Cortex of kidney (tissue), 1 donor: ENCODE results near the gene DTYMK.

Experiments
- DNase-seq: peaks from one replicate; lab custom pipeline; 2025; lab: John Stamatoyannopoulos, UW

The DTYMK gene

DNA sequence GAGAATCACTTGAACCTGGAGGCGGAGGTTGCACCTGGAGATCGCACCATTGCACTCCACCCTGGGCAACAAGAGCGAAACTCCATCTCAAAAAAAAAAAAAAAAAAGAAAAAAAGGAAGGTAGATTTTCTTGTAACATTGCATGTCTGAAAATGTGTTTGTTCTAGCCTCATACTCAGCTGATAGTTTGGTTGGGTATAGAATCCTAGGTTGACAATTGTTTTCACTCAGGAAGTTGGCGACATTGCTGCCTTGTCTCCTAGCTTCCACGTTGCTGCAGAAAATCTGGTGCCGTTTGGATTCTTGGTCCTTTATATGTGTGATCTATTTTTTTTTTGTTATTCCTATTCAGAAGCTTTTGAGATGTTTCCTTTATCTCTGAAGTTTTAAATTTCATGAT is 19.9 kb upstream of the DTYMK start:
- DNase-seq = no peak

DNA sequence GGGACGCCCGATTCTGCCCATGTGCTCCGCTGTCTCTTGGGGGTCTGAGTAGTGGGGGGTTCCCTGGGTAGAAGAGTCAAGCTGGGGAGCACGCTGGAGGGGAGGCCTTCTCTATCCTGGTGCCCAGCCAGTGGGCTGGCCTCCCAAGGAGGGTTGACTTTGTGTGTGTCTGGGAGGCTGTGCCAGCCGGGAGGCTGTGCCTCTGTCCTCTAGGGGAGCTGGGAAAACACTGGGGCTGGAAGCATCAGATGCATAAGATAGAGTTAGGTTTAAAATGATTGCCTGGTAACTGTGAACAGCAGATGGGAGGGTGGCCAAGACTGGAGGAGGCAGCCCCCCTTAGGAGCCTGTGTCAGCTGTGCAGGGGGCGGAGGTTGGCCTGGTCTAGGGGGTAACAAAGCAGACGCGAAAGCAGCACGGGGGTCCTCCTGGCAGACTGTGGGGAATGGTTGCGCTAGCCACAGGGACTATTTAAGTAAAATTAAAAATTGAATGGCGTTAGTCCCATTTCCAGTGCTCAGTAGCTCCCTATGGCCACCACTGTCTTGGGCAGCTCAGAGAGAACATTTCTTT is 16.5 kb upstream of the DTYMK start:
- no peak for DNase-seq

DNA sequence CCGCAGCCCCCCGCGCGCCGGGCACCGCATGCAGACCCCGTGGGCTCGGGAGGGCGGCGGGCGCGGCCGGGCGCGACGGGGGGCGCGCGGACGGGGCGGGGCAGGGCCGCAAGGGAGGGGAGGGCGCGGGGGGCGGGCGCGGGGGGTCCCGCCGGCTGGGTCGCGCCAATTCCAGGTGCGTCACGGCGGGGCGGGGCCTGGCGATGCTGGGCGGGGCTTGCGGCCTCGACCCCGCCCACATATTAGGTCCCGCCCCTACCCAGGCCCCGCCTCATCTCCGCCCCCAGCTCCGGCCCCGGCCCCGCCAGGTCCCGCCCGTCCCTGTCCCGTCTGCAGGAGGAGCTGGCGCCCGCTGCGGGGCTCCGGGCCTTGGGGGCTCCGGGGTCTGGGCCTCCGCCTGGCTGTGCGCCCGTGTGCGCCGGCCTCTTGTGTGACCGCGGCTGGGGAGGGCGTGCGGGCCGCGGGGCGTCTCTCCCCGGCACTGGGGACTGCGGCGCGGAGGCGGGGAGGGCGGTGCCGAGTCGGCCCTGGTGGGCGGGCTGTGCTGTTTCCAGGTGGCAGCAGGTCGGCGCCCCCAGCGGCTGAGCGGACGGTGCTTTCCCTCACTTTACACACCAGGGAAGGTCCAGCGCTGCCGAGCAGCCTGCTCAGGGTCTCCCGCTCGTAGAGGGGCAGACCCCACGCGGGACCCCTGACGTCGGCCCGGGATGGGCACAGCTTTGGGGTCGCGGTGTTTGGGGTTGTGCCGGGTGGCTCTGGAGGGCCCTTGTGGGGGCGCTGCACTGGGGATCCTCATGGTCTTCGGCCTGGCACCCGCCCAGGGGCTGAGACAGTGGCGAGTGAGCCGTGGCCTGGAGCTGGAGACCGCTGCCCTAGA is 15.8 kb upstream of the DTYMK start:
- DNase-seq = no peak

DNA sequence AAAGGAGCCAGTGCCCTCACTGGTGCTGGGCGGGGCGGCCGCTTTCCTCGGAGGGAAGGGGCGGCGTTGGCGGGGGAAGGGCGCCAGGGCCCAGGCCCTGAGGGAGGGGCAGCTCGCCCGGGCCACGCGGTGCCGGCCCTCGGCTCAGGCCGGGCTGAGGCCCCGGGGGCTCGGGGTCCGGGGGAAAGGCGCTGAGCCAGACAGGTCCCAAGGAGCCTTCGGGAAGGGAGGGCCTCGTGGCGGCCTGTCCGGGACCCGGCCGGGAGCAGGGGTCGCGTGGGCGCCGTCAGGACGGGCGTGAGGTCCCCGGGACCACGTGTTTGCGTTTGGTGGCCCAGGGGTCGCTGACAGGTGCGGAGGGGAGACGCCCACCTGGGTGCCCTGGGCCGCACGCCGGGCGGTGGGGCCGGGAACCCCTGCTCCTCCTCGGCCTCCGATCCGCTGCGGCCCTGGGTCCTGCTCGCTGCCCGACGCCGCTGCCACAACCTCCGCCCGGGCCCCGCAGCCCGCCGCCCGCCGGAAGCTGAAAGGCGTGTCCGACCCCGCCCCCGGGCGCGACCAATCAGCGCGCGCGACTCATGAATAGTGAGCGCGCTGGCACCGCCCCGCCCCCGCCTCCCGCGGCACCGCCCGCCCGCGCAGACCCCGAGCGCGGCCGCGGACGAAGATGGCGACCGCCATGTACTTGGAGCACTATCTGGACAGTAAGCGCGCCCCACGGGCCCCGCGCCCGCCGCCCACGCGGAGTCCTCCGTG is 15.0 kb upstream of the DTYMK start, which contains the start of gene ING5:
Gene ING5, plus strand, starts transcription at position 641 of the 756 bp plus-strand sequence. Its CDS starts 27 bp downstream, at position 668.
- no peak for DNase-seq

DNA sequence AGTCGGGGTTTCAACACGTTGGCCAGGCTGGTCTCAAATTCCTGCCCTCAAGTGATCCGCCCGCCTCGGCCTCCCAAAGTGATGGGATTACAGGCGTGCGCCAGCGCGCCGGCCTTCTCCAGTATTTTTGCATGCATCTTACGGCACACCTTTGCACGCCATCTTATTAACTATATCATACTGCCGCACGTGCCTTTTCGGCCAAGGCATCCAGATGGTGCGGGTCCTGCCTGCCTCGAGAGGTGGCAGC is 14.5 kb upstream of the DTYMK start:
- DNase-seq = no peak

DNA sequence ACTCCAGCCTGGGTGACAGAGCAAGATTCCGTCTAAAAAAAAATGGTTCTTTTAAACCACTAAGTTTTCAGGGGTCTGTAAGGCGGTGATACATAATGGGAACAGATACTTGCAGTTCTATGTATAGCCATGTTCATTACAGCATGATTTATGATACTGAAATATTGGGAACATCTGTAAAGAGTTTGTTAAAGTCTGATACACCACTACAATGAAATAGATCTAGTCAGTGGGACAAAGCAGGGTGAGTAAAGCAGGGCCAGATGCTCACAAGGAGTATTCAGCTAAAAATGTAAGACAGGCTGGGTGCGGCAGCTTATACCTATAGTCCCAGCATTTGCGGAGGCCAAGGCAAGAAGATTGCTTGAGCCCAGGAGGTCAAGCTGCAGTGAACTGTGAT is 9.0 kb upstream of the DTYMK start:
- DNase-seq = no peak

DNA sequence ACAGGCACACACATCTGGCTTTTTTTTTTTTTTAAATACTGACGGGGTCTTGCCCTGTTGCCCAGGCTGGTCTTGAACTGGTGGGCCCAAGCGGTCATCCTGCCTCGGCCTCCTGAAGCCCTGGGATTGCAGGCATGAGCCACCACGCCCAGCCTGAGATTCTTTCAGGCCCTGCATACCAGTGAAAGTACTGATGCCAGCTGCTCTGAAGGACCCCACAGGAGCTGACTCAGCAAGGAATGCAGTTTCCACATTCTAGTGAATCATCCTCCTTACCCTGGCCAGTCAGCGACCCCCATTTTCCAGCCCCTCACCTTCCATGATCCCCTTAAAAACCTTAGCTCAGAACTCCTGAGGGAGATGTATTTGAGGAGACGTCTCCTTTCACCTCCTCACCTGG is 5.8 kb upstream of the DTYMK start:
- no peak for DNase-seq

DNA sequence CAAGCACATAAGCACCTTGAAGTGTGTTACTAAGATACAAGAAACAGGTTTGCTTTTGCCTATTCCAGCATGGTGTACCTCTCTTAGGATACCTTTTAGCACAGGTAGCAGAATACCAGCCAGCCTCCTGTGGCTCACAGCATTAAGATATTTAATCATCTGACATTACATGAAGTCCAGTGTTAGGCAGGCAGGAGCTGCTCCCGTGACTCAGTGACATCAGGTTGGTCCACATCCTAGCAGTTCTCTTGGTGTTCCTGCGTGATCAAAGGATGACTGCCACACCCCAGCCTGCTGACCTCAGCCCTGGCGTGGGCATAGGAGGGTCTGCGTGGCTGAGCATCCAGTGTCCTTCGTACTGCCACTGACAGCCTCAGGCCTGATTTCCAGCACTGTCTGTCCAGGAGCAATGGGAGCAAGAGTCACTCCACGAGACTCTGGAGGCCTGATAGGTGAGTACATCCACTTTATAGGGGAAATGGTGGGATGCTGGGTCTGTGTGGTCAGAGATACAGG is 3.6 kb upstream of the DTYMK start:
- DNase-seq = no peak

DNA sequence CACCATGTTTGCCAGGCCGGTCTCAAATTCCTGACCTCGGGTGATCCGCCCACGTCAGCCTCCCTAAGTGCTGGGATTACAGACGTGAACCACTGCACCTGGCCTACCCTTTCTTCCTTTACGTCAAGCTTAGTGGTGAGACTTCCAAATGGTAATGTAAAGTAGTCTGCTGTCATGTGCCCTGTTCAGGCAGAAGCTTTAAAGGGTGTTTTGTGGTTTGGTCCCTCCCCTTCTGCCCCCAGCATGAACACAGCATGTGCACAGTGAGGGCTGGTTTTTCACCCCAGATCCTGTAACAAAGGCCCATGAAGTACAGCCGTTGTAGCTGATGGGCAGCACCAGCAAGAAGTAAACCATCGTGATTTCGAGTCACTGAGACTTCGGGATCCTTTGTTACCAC is 2.7 kb upstream of the DTYMK start:
- no peak for DNase-seq

DNA sequence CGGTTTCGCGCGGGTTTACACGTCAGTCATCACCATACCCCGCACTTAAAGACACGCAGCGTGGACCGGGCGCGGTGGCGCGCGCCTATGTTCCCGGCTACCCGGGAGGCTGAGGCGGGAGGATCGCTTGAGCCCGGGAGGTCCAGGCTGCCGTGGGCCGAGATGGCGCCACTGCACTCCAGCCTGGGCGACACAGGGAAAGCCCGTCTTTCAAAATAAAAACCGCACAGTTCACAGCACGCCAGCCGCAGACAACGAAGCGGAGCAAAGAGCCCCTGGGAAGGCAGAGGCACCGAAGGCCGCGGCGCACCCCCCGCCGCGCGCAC is 328 bp downstream of the DTYMK start:
- DNase-seq = no peak

DNA sequence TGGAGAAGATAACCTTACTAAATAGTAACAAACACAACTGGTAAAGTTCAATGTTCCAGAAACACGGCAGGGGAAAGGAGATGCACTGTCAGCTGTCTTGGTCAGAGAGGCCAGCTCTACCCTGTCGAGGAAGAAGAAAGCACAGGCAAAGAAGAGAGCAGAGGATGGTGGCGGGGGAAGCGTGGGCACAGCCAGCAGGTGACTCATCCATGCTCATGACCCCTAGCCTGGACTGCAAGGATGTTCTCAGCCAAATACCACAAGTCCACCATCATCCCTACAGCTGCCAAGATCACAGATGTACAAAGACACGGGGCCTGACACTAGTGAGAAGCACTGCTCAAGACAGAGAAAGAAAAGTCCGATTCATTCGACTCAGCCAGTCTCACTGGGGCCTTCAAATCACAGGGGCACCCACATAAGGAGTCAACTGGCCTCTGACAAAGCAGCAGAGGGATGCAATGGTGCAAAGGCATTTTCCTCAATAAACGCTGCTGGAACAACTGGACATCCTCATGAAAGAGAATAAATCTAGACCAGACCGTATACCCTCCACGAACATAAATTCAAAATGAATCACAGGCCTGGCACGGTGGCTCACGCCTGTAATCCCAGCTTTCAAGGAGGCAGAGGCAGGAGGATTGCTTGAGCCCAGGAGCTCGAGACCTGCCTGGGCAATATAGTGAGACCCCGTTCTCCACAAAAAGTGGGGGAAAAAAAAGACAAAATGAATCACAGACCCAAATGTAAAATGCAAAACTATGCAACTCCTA is 5.6 kb downstream of the DTYMK start:
- no peak for DNase-seq

DNA sequence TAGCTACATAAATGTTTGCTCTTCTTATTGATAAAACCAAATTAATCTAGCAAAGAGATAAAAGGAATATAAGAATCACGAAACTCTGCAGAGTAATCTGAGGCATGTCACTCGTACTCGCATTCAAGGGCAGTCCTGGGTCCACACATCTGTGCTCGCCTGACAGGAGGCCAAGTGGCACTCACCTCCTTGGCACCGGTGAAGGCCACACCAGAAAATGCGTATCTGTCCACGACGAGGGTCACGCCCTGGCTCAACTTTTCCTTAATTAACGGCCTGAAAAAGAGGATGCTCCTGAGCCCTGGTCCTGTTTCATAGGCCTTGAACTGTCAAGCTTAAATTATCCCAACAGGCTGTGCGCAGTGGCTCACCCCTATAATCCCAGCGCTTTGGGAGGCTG is 6.6 kb downstream of the DTYMK start:
- no peak for DNase-seq

DNA sequence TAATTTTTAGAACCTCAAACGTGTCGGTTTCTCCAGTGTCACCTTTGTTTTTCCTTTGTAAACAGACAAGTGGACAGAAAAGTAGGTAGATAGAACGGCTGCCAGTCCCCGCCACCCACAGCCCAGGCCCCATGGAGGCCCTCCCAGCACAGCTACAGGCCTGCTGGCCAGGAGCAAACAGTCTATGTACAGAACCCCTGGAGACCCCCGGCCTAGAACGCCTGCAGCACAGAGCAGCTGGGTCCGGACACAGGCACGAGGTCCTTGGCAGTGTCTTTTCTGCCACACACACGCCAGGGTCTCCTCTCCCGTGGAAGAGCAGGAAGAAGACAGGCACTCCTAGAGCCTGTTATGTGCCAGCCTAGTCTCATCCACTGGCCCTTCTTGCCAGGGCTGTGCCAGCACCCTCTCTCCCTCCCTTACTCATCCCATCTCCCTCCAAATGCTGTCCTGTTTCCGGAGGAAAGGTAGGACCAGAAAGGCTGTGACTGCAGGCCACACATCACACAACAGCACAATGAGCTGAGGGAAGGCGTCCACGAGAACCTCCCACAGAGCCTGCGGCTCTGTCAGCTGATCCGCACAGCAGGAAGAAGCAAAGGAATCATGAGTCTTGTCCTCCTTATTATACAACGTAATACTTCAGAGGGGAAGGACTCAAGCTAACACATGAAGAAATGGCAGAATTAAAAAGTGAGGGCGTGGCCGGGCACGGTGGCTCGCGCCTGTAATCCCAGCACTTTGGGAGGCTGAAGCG is 7.7 kb downstream of the DTYMK start:
- DNase-seq = no peak

DNA sequence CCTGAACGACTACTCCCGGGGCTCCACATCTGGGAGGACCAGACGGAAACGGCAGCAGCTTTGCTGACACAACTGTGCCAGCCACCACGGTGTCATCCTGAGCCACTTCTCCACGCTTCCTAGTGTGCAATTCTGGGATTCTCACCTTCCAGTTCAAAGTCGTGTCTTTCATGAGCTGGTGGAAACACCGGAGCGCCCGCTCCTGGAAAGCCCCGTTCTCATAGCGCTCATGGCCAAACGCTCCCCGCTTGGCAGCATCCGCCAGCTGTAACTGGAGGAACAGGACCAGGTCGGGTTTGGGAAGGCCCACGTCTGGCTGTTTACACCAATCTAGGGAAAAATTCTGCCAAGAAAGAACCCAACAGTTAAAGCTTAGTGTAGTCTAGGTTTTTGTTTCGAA is 8.3 kb downstream of the DTYMK start:
- DNase-seq = no peak

DNA sequence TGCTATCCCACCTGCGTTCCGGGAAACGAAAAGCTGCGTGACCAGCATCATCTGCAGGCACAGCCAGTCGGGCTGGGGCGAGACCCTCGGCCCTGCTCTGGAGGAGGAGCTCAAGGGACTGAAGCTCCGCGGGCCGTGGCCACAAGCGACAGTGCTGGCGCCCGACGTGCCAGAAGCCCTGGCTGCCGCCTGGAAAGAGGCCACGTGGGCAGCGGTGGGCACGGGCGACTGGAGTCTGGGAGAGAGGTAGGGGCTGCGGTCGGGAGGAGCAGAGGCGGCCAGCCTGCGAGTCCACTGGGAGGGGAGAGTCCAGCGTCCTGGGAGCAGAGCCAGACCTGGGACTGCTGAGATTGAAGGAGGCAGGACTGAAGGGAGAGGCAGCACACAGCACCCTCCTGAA is 9.2 kb downstream of the DTYMK start:
- DNase-seq = no peak

DNA sequence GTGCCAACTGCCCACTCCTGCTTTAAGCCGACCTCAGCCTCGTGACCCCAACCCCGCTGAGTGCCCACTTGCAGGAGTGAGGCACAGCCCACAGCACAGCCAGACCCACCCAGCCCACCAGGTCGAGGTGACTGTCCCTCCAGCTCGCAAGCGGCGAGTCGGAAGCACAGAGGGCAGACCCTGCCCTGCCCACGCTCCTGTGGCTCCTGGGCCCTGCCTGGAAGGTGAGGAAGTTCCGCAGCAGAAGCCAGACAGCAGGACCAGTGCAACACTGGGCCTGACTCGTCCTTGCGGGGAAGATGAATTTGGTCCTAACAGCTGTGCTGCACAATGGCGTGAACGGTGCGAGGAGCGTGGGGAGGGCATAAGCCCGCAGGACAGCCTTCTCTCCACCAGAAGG is 9.9 kb downstream of the DTYMK start:
- no peak for DNase-seq

DNA sequence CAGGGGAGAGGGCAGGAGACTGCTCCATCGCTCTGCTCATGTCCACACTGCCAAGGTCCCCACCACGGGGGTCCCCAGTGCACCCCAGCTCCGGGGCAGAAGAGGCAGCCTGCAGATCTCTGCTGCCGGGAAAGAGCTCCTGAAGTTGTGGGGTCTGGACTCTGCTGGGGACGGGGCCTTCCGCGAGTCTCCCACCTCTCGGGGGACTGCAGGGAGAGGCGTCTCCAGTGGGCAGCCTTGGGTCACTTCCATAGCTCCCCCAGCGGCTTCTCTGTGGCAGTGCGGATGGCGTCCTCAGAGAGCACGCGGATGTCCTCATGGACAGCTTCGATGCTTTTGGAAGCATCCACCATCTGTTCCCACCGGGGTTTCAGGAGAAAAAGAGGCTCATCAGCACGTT is 10.7 kb downstream of the DTYMK start:
- no peak for DNase-seq

DNA sequence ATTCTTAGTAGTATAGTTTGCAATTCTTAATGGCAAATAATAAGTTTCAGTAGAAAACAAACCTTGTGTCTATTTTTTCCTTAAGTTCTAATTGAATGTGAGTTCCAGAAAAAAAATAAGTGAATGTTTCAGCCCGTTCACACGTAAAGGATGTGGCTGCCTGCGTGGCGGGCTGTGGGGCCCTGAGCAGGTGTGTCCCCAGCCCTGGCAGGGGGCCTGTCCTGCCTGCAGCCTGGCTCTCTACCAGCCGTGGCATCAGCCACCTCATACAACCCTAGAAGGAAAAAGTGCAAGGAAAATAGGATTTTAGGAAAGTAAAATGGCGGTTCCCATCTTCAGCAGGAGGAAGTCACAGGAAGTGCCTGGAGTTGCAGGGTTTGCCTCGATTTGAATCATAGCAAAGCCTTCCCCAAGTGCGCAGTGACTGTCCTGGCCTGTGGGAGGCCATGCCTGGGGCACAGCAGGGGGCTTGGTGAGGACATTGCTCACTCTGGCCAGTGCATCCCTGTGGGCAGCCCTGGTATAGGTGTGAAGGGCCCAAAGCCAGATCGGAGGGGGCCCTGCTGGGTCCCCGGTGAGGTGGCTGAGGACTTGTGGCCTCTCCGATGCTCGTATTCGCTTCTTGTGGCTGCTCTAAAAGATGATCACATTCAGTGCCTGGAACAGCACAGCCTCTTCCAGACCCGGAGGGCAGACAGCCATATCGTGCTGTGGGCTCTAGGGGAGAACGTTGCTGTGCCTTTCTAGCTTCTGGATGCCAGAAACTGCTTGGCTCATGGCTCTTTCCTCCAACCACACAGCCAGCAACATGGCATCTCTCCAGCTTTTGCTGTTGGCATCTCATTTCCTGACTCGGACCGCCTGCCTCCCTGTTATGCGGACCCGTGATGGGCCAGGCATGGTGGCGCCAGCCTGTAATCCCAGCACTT is 12.6 kb downstream of the DTYMK start:
- DNase-seq = no peak

DNA sequence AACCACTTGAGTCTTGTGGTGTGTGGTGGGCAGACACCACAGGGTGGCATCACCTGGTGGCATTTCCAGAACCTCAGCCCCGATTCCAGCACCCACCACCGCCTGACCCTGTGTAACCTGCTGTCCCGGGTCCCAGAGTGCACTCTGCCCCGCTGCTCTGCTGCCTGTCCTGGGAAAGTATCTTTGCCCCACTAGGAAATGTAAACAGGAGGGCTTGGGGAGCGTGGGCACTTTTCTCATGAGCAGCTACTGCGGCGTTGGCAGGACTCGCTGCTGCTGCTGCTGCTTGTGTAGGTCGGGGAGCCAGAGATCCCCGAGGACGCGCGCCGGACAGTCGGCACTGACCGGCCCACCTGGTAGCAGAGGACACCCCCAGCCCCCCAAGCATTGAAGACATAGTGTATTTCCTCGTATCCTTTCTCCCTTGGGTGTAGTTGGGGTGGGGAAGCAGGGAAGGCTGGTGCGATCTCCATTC is 13.4 kb downstream of the DTYMK start:
- DNase-seq = no peak
